ENCODE results near the gene PARP3. TPM values are rescaled to one million over a fixed set of nuclear protein-coding genes. Genes with fewer than 3 reads are reported as not detected.

Gene PARP3
- total RNA-seq, 1 donor from 2014 or later = 22.5 TPM

DNA sequence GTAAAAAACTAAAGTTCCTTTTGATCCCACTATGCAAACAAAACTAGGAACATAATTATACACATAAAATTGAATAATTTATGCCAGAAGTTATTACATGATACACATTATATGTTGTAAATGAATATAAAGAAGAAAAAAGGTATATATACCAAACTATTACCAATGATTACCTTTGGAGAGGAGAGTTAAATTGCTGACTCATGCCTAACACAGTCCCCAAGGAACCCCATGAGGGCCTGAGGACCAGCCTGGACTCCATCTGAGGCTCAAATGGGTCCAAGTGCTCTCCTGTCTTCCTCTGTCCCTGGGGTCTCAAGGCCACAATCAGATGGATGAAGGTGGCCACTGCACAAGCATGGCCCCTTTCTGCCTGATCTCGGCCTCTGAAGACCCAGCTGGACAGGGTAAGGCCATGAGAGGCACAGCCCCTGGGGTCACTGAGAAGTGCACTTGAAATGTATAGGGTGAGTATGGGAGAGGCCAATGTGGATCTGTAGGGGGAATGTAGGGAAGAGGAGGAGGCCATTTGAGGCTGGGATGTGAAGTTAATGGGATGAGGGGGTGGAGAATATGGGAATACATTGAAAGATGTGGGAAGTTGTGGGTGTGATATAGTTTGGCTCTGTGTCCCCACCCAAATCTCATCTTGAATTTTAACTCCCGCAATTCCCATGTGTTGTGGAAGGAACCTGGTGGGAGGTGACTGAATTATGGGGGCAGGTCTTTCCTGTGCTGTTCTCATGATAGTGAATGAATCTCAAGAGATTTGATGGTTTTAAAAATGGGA is 37.9 kb upstream of the PARP3 start:
- TF ChIP-seq, protein P1, sequence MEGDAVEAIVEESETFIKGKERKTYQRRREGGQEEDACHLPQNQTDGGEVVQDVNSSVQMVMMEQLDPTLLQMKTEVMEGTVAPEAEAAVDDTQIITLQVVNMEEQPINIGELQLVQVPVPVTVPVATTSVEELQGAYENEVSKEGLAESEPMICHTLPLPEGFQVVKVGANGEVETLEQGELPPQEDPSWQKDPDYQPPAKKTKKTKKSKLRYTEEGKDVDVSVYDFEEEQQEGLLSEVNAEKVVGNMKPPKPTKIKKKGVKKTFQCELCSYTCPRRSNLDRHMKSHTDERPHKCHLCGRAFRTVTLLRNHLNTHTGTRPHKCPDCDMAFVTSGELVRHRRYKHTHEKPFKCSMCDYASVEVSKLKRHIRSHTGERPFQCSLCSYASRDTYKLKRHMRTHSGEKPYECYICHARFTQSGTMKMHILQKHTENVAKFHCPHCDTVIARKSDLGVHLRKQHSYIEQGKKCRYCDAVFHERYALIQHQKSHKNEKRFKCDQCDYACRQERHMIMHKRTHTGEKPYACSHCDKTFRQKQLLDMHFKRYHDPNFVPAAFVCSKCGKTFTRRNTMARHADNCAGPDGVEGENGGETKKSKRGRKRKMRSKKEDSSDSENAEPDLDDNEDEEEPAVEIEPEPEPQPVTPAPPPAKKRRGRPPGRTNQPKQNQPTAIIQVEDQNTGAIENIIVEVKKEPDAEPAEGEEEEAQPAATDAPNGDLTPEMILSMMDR (IDR thresholded peaks at IDR 0.05; ENCODE audit: insufficient read depth, low read length, poor library complexity, severe bottlenecking) = no peak
- H3K36me3 ChIP-seq (ENCODE audit: control insufficient read depth, insufficient read depth, low read length) = no peaks in the 10 kb centered on the region
- no peak overlapping the region for H3K4me3 ChIP-seq (ENCODE audit: low read depth, low read length)
- no peaks in the 10 kb centered on the region for H3K27me3 ChIP-seq (ENCODE audit: control insufficient read depth, insufficient read depth, low read length)
- DNase-seq (ENCODE audit: low read depth) = no peak

DNA sequence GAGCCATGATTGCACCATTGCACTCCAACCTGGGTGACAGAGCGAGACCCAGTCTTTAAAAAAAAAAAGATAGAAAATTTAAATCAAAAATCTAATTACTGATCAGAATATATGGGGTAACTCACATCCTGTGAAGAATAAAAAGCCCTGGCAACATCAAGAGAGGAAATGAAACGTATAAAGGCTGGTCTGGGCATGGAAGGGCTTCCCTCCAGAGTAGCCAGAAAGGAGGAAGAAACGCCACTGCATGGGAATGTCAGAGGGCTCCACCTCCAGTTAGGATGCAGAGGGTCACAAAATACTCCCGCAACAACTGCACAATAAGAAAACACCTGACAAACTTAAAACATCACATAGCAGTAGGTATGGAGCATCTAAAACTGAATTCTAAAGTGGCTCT is 34.1 kb upstream of the PARP3 start:
- TF ChIP-seq, protein P1 (IDR thresholded peaks at IDR 0.05; ENCODE audit: insufficient read depth, low read length, poor library complexity, severe bottlenecking) = no peak
- H3K4me3 ChIP-seq (ENCODE audit: low read depth, low read length) = no peak overlapping the region
- no peaks in the 10 kb centered on the region for H3K36me3 ChIP-seq (ENCODE audit: control insufficient read depth, insufficient read depth, low read length)
- H3K27me3 ChIP-seq (ENCODE audit: control insufficient read depth, insufficient read depth, low read length) = no peaks in the 10 kb centered on the region
- no peak for DNase-seq (ENCODE audit: low read depth)

DNA sequence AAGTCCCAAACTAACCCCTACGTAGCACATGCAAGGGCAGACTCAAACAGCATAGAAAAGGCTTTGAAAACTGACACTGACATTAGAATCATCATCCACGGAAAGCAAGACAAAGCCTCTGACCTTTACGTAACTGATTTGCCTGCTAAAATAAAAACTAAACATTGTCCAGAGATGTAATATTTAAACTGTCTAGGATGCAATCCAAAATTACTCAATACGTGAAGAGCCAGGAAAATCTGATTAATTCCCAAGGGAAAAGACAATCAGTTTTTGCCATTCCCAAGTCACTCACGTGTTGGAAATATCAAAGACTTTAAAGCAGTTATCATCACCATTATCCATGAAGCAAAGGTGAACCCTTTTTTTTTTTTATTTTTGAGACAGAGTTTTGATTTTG is 25.7 kb upstream of the PARP3 start:
- H3K36me3 ChIP-seq (ENCODE audit: control insufficient read depth, insufficient read depth, low read length) = no peaks in the 10 kb centered on the region
- H3K27me3 ChIP-seq (ENCODE audit: control insufficient read depth, insufficient read depth, low read length) = no peaks in the 10 kb centered on the region
- H3K4me3 ChIP-seq (ENCODE audit: low read depth, low read length) = no peak overlapping the region
- TF ChIP-seq, protein P1 (IDR thresholded peaks at IDR 0.05; ENCODE audit: insufficient read depth, low read length, poor library complexity, severe bottlenecking) = no peak
- no peak for DNase-seq (ENCODE audit: low read depth)

DNA sequence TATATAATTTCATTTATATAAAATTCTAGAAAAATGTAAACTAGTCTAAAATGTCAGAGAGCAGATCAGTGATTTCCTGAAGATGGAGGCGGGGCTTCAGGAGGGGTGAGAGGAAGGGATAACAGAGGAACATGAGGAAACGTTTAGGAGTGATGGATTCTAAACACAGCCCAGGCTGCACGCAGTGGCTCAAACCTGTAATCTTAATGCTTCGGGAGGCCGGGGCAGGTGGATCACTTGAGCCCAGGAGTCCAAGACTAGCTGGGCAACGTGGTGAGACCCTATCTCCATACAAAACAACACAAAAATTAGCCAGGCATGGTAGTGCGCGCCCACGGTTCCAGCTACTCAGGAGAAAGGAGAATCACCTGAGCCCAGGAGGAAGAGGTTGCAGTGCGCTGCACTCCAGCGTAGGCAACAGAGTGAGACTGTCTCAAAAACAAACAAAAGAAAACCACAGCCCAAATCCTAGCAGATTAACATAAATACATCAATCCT is 21.0 kb upstream of the PARP3 start:
- Histone ChIP-seq H3K27me3 (ENCODE audit: control insufficient read depth, insufficient read depth, low read length) (no peaks in the 10 kb centered on the region), H3K4me3 (ENCODE audit: low read depth, low read length) (no peak overlapping the region), H3K36me3 (ENCODE audit: control insufficient read depth, insufficient read depth, low read length) (no peaks in the 10 kb centered on the region)
- no peak for DNase-seq (ENCODE audit: low read depth)
- TF ChIP-seq, protein P1 (IDR thresholded peaks at IDR 0.05; ENCODE audit: insufficient read depth, low read length, poor library complexity, severe bottlenecking) = no peak

DNA sequence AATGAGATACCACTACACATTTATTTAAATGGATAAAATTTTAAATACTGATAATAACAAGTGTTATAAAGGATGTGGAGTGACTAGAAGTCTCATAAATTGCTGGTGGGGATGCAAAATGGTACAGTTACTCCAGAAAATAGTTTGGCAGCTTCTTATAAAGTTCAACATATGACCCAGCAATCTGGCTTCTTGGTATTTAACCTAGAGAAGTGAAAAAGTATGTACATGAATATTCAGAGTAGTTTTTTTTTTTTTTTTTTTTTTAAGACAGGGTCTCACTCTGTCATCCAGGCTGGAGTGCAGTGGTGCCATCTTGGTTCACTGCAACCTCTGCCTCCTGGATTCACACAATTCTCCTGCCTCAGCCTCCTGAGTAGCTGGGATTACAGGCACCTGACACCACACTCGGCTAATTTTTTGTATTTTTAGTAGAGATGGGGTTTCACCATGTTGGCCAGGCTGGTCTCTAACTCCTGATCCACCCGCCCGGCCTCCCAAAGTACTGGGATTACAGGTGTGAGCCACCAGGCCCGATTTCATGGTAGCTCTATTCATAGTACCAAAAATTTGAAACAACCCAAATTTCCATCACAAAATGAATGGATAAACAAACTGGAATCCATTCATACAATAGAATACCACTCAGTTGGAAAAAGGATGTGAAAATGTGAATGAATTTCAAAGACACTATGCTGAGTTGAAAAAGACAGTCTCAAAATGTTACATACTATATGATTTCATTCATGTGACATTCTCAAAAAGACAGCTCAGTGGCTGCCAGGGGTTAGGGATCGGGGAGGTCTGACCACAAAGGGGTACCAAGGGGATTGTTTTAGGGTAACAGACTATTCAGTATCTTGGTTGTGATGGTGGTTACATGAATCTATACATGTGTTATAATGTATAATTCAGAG is 14.8 kb upstream of the PARP3 start:
- Histone ChIP-seq H3K4me3 (ENCODE audit: low read depth, low read length) (no peak overlapping the region), H3K27me3 (ENCODE audit: control insufficient read depth, insufficient read depth, low read length) (no peaks in the 10 kb centered on the region), H3K36me3 (ENCODE audit: control insufficient read depth, insufficient read depth, low read length) (no peaks in the 10 kb centered on the region)
- TF ChIP-seq, protein P1 (IDR thresholded peaks at IDR 0.05; ENCODE audit: insufficient read depth, low read length, poor library complexity, severe bottlenecking) = no peak
- no peak for DNase-seq (ENCODE audit: low read depth)

Data from kidney epithelial cell (primary cell).